HG03064 (cell line): ENCODE data around the gene SGIP1.

Experiments
- ATAC-seq: cut with Tn5 transposase; IDR thresholded peaks from one replicate; pipeline ENCODE4 v1.9.1; 2021; ENCODE audit warnings: low read depth; ENCODE audit not compliant: unreplicated experiment

Gene SGIP1

GRCh38 chr1:66519992-66520391 is 14.0 kb upstream of the SGIP1 start:
- no peak for ATAC-seq

DNA sequence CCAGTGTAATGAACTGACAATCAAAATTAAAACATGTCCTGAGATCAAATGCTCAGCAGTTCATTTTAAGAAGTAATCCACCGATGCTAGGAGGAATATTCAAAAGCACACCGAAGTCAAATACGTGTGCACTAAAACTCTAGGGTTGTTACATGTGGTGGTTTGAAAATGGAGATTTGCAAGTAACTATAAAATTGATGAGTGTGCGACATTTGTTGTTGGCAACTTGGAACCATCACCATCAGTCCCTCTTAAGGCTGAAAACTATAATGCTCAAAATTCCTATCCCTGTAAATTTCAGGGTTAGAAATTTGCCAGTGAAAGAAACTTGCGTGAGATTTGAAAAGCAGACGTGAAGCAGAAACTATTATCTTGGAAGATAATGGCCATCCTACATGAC is 13.3 kb upstream of the SGIP1 start:
- no peak for ATAC-seq

DNA sequence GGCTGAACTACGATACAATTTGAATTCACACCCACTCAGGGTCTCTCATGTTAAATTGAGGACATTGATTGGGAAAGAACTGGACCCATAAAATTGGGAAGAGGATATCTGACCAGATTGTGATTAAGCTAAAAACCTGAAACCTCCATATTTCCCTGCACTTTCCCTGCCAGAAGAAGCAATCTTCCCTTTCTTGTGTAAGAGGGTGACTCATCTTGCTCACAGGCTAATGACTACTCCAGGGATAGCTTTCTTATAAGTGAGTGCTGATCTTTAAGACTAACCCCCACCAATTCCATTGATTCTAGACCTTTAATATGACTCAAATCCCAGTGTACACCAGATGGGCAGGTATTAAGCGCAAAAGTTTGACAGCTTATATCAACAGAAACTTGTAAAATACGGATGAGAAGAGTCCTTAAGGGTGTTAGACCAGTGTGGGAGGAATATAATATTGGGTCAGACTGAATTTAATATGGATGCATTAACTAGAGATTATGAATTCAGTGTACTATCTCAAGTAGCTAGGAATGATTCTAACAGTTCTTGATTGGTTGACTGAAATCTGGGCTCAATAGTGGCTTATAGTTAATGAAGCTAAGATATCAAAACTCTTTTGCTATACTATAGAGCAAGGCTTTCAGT is 12.1 kb upstream of the SGIP1 start:
- no peak for ATAC-seq

GRCh38 chr1:66523562-66523961 is 10.4 kb upstream of the SGIP1 start:
- ATAC-seq = no peak

DNA sequence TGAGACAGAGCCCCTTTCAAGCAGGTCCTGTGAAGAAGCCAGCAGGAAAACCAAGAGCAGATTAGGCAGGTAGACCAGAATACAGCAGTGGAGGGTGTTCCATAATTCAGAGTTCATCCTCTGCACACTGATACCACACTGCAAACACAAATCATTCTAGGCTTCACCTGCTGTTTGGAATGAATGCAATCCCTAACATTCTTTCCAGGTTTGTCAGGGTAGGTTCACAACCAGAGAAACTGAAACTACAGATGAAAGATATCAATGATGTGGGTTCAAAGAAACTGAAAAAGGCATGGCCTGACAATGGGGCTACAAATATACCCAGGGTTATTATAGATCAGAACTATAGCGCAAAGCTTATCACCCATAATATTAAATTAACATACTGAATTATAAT is 8.9 kb upstream of the SGIP1 start:
- ATAC-seq = no peak

DNA sequence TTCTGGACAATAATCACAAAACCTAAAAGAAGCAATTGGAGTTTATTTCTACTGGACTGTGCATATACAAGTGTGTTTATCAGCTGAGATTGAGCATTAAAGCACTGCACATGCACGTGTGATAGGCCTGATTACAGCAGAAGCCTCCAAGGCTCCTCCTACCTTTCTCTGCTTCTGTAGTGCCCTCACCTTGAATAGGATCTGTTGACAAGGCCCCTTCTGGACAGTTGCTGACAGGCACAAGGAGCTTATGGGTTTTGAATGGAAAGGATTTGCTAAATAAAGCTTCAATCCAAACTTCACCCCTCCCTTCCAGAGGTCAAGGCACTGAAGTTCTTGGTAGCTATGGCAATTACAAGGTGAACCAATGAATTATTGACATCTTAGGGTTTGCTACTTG is 7.9 kb upstream of the SGIP1 start:
- ATAC-seq = no peak

DNA sequence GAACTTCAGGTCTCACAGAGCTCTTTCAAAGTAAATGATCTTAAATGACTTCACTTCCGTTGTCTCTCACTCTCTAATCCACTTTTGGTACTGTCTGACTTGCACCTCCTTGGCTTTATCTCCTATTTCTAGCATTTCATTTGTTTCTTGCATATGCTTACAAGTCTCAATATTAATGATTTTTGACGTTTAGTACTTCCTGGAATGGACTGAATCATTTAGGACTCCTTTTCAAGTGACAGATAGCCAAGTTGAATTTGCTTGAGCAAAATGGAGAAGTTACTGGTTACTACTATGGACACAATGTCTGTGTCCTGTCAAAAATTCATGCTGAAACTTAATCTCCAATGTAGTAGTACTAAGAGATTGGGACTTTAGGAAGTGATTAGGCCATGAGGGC is 7.0 kb upstream of the SGIP1 start:
- no peak for ATAC-seq

DNA sequence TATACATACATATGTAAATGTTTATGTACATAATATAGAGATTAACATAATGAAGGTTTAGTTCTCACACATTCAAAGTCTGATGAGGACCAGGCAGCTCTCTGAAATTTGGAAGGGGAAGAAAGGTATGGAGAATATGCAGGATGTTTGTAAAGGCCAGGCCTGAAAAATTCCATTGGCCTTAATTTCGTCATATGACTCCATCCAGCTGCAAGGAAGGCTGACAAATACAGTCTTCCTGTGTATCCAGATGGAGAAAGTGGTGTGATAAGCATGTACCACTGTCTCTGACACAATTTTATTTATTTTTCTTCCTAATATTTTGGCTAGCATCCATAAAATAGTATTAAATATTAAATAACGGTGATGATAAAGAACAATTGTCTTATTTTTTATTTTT is 6.3 kb upstream of the SGIP1 start:
- no peak for ATAC-seq

GRCh38 chr1:66528580-66528979 is 5.4 kb upstream of the SGIP1 start:
- no peak for ATAC-seq

- ATAC-seq = no peak
Measured at GRCh38 chr1:66532214-66532613, 1.7 kb upstream of the SGIP1 start.

- no peak for ATAC-seq
Measured at GRCh38 chr1:66532798-66533783, 862 bp upstream of the SGIP1 start.

- no peak for ATAC-seq
Measured at GRCh38 chr1:66535061-66535460, 1.1 kb downstream of the SGIP1 start.

- no peak for ATAC-seq
Measured at GRCh38 chr1:66535853-66536252, 1.9 kb downstream of the SGIP1 start.

- ATAC-seq = no peak
Measured at GRCh38 chr1:66537718-66538117, 3.8 kb downstream of the SGIP1 start.

GRCh38 chr1:66539491-66539890 is 5.5 kb downstream of the SGIP1 start:
- no peak for ATAC-seq

DNA sequence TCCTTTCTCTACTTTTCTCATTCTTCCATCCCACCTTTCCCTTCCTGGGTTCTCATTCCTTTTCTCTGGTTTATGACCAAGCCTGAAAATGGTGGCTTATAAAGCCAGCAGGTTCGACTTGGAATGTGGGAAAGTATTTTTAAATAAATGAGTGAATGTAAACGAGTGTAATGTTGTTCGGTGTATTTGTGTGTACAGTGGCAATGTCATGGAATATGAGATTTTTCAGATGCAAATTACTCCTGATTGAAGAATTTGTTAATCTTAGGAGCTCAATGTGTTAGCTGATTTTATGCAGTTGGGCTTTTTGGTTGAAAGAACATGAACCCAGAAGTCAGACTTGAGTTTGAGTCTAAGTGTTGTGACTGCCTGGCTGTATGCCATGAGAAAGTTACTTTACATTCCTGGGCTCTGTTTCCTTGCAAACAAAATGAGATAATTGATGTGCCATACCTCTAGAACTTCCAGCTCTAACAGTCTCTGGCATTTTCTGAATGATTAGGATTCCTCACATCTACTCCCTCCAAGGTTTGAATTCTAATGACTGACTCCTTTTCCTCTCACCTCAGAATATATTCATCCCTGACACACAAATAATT is 6.6 kb downstream of the SGIP1 start:
- ATAC-seq = no peak

GRCh38 chr1:66542314-66542713 is 8.4 kb downstream of the SGIP1 start:
- ATAC-seq = no peak

DNA sequence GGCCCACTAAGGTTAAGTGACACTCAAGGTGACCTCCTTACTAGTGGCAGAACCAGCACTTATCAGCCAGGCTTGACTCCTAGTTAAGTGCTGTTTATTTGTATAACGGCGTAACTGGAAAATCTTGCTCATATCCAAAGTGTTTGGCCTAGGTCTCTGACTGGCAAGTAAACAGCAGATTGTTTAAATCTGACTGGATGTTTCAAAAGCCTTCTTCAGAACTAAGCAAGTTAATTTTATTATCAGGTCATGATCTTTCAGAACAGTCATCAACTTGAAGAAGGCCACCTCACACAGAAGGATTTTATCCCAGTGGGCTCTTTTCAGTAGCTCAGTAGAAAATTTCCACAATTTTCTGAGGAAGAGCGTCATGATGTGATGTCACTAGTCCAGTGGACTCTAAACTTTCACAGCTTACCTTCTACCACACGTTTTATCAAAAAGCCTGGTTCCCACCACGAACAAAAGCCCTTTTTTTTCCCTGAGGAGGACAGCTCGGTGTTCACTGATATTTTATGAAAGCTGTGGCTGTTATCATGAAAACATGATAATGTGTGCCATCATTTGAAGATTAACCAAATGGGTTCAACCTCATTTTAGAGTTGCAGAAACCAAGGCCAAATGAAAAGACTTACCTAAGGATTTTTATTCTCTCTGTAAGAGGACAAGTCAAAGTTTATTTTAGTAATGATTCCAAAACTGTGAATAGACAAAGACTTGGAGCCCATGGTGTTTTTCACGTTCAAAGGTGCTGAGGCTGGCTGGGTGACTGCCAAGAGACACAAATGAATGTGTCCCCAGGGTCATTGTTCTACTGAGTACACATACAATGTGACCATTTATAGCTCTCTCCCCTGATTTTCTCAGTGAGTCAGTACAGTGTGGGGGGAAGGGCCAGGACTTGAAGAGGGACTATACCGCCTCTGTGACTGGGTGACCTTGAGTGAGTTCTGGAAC is 9.1 kb downstream of the SGIP1 start:
- no peak for ATAC-seq

DNA sequence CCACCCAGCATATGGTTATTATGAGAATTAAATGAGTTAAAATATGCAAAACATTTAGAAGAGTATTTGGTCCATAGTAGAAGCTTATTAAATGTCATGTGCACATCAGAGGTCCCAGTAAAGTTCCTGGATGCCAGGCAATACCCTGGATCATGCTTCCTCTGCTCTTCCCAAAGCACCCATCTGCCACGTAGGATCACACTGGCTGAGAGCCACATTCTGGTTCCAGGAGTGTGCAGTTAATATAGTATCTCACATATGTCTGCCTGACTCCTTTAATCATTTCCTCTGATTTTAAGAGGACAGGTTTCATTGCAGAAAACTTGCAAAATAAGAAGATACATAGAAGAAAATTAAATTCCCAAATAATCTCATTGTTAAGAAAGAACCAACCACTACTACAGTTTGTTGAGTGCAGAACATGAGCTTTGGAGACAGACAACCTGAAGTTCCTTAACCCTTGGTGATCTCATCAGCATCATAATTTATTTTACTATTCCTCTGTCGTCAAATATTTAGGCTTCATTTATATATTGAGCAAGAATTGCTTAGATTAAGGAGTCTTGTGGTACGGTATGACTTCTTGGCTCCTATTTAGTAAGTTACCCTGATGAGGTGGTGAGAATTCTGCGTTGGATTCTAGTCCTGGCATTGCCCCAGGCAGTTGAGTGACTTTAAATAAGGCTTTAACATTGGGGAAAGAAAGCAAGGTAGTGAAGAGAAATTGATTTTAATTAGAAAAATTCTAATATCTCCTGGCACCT is 12.3 kb downstream of the SGIP1 start:
- ATAC-seq = no peak

- no peak for ATAC-seq
Measured at GRCh38 chr1:66549017-66549416, 15.1 kb downstream of the SGIP1 start.
